Left kidney (tissue), 2 donors: ENCODE results near the gene CLDN25. TPM values are rescaled to one million over a fixed set of nuclear protein-coding genes. Genes with fewer than 3 reads are reported as not detected.

ENCODE experiments used
- DNase-seq: peaks from one replicate; pipeline ENCODE4 v3.0.0-alpha.2; 2013
- polyA plus RNA-seq: library from polyadenylated mRNA; unstranded; fragments of 120-200 nt; gene quantifications from one replicate; pipeline ENCODE4 v1.2.1, GENCODE V29; 2013; ENCODE audit not compliant: insufficient read length

CLDN25 gene
- polyA plus RNA-seq, 1 donor = not detected

DNA sequence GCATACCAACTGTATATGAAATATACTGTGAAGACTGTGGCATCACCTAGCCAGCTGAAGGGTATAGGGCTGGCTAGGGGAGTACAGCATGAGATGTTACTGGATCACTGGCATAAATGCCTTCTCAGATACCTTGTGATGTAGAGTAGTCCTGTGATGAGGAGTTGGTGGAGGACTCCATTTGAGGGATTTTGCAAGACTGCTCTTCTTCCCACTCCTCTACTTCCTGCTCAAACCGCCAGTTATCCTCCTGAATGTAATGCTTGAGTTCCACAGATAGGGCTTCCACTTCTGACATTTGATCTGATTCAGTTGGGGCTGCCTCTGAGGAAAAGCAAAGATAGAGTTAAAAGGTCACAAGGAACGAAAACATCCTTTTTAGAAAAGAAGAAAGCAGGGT lies 29.3 kb downstream of the CLDN25 start:
- DNase-seq = no peak

DNA sequence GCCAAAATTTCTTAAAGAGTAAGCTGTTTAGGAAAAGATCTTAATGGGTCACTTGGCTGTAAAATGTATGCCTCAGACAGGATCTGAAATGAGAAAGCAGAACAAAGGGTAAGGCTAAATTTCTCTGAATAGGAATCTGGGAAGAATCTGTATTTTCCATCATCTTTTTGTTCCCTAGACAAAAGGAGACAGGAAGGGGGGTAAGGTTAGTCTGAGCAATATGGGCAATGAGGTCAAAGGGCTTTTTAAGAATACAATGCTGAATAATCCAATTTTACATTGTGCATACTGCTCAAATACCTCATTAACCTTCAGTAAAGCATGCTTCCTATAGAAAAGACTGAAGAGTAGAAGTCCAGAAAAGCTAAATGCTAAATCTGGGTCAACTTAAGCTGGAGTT lies 34.6 kb downstream of the CLDN25 start:
- DNase-seq = no peak

DNA sequence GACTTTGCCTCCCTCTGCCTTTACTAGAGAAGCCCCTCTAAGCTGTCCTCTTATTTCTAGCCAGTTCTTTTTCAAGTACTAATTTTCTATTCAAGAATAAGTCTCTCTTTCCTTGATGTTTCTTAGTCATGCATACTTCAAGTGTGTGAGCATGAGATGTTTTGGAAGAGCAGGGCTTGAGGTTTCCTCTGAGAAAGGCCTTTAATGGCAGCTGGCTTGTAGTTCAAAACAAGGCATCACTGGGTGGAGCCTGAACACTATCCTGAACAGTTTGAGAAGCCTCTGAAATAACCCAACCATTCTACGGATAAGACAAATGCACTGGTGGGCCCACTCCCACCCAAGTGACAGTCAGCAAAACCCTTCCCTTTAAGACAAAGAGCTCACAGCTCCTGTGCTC lies 37.6 kb downstream of the CLDN25 start:
- DNase-seq = no peak

DNA sequence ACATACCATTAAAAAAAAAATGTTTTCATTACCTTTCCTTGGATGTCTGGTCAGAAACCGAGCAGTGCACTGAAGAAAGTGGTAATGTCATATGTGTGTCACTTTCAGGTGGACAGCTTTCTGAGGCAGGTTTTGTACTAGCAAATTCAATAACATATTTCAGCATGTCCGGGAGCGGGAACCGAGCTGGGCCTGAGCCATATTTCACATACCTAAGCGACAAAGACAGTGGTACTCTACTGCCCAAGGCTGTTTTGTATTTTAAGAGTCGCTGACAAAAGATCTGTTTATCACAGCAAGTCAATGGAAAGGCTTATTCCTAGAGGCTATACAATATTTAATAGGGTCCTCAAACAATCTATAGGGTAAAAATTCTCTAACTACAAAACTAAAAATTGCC lies 38.0 kb downstream of the CLDN25 start:
- DNase-seq = no peak

- DNase-seq = no peak
These were observed 38.8 kb downstream of the CLDN25 start for GRCh38 chr11:113818426-113818825.

- DNase-seq = no peak
These were observed 47.9 kb downstream of the CLDN25 start for GRCh38 chr11:113827477-113827876.

DNA sequence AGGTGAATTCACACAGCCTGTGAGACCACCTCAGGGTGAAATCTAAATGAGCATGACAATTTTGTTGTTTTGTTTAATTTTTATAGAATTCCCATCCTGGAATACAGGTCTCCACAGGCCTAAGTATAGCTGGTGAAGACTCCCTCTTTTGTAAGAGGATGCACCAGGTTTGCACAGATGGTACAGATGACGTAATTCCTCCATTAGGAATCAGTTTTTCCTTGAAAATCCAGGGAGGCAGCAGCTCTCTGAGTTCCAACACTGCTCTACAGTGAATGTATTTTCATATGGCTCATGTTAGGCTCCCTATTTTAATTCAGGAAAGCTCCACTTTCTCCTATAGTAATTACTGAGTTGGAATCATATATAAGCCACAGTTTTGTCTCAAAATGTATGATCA lies 48.6 kb downstream of the CLDN25 start:
- no peak for DNase-seq

DNA sequence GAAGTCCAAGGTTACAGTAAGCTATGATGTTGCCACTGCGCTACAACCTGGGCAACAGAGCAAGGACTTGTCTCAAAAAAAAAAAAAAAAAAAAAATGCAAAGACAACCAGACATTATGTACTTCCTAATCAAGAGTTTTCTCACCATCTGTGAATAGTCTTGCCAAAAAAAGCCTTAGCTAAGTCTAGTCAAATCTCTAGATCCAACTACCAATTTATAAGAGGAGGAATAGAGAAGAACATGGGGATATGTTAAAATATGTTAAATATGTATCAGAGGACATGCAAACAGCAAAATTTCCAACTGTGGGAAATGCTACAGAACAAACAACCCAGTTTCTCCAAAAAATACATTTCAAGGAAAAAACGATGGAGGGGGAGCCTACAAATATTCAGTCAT lies 50.2 kb downstream of the CLDN25 start:
- no peak for DNase-seq

Other genes starting within 250 kb of the CLDN25 start
- gene TMPRSS5, start 73.5 kb upstream of the CLDN25 start, polyA plus RNA-seq = 1.6 TPM
- gene ZW10, start 6.1 kb upstream of the CLDN25 start, polyA plus RNA-seq = 27.9 TPM
- gene USP28, start 95.8 kb downstream of the CLDN25 start, polyA plus RNA-seq = 59.7 TPM
- 0.12 TPM for gene HTR3B, start 125.0 kb downstream of the CLDN25 start, polyA plus RNA-seq
- gene HTR3A, start 195.3 kb downstream of the CLDN25 start, polyA plus RNA-seq = not detected